Activated T-helper 17 cell treated with anti-CD3 and anti-CD28 coated beads, Interleukin-2, amount 50 U/mL, for 72 hours (primary cell): ENCODE measurements around the gene TNFAIP8. TPM values are rescaled to one million over a fixed set of nuclear protein-coding genes. Genes with fewer than 3 reads are reported as not detected.

ENCODE experiments used
- ATAC-seq: fragments of 150-1000 bp; cut with Tn5 transposase; replicated peaks from 2 replicates; pipeline ENCODE4 v1.10.0; 2021; ENCODE audit warnings: mild to moderate bottlenecking, moderate library complexity
- H3K27ac Mint-ChIP-seq: one replicate; pipeline ENCODE4 v1.8.0; 2022; ENCODE audit warnings: mixed read lengths
- H3K27me3 Mint-ChIP-seq: one replicate; pipeline ENCODE4 v1.8.0; 2022; ENCODE audit warnings: mixed read lengths
- H3K36me3 Mint-ChIP-seq: one replicate; pipeline ENCODE4 v1.8.0; 2022; ENCODE audit warnings: low read depth, mild to moderate bottlenecking, mixed read lengths
- H3K4me1 Mint-ChIP-seq: one replicate; pipeline ENCODE4 v1.8.0; 2022; ENCODE audit warnings: mixed read lengths
- H3K4me3 Mint-ChIP-seq: one replicate; pipeline ENCODE4 v1.8.0; 2022; ENCODE audit warnings: mild to moderate bottlenecking, mixed read lengths
- H3K9me3 Mint-ChIP-seq: one replicate; pipeline ENCODE4 v1.8.0; 2022; ENCODE audit warnings: mixed read lengths
- total RNA-seq, 2 donors: library from RNA; stranded (reverse); gene quantifications; one replicate each; pipeline ENCODE4 v1.2.3, GENCODE V29; 2022

Gene TNFAIP8
- total RNA-seq, 2 donors from 2014 or later, result 129 to 170 TPM

GRCh38 chr5:119395080-119395836 lies 39.4 kb downstream of the TNFAIP8 start:
- Mint-ChIP-seq H3K27me3 (no peaks in the 10 kb centered on the region), H3K4me1 (peaks cover 62% of the 10 kb centered on the region), H3K9me3 (no peaks in the 10 kb centered on the region), H3K36me3 (peaks cover 81% of the 10 kb centered on the region), H3K4me3 (peak overlapping the region; percentile 73), H3K27ac (peak overlapping the region; percentile 87)
- ATAC-seq, result peak; percentile 44

GRCh38 chr5:119396030-119396664 lies 40.3 kb downstream of the TNFAIP8 start:
- Mint-ChIP-seq H3K4me3 (peak overlapping the region; percentile 73), H3K36me3 (peaks cover 72% of the 10 kb centered on the region), H3K27me3 (no peaks in the 10 kb centered on the region), H3K4me1 (peaks cover 60% of the 10 kb centered on the region), H3K9me3 (no peaks in the 10 kb centered on the region), H3K27ac (peak overlapping the region; percentile 87)
- ATAC-seq, result peak; percentile 21

- H3K27ac Mint-ChIP-seq, result peak overlapping the region; percentile 87
- H3K4me3 Mint-ChIP-seq, result peak overlapping the region; percentile 73
- no peaks in the 10 kb centered on the region for H3K9me3 Mint-ChIP-seq
- peaks cover 54% of the 10 kb centered on the region for H3K4me1 Mint-ChIP-seq
- peaks cover 56% of the 10 kb centered on the region for H3K36me3 Mint-ChIP-seq
- H3K27me3 Mint-ChIP-seq, result no peaks in the 10 kb centered on the region
- ATAC-seq, result peak; percentile 80
Observed at GRCh38 chr5:119397518-119398380, 41.9 kb downstream of the TNFAIP8 start.

- Mint-ChIP-seq H3K36me3 (peaks cover 44% of the 10 kb centered on the region), H3K4me3 (peak overlapping the region; percentile 73), H3K4me1 (peaks cover 43% of the 10 kb centered on the region), H3K27ac (peak overlapping the region; percentile 87), H3K27me3 (no peaks in the 10 kb centered on the region), H3K9me3 (no peaks in the 10 kb centered on the region)
- no peak for ATAC-seq
Observed at GRCh38 chr5:119398727-119399466, 43.1 kb downstream of the TNFAIP8 start.

GRCh38 chr5:119400245-119400644 lies 44.4 kb downstream of the TNFAIP8 start:
- Mint-ChIP-seq H3K4me3 (peak overlapping the region; percentile 43), H3K4me1 (peaks cover 33% of the 10 kb centered on the region), H3K27me3 (no peaks in the 10 kb centered on the region), H3K36me3 (peaks cover 31% of the 10 kb centered on the region), H3K27ac (peak overlapping the region; percentile 87), H3K9me3 (no peaks in the 10 kb centered on the region)
- ATAC-seq, result peak; percentile 49

- no peak for ATAC-seq
- no peak overlapping the region for H3K4me3 Mint-ChIP-seq
- H3K27me3 Mint-ChIP-seq, result no peaks in the 10 kb centered on the region
- no peak overlapping the region for H3K27ac Mint-ChIP-seq
- no peaks in the 10 kb centered on the region for H3K9me3 Mint-ChIP-seq
- H3K36me3 Mint-ChIP-seq, result peaks cover 13% of the 10 kb centered on the region
- H3K4me1 Mint-ChIP-seq, result peaks cover 19% of the 10 kb centered on the region
Observed at GRCh38 chr5:119402081-119402480, 46.3 kb downstream of the TNFAIP8 start.

GRCh38 chr5:119402555-119402954 lies 46.7 kb downstream of the TNFAIP8 start:
- Mint-ChIP-seq H3K4me3 (no peak overlapping the region), H3K4me1 (peaks cover 15% of the 10 kb centered on the region), H3K27me3 (no peaks in the 10 kb centered on the region), H3K36me3 (peaks cover 9% of the 10 kb centered on the region), H3K27ac (peak overlapping the region; percentile 48), H3K9me3 (no peaks in the 10 kb centered on the region)
- no peak for ATAC-seq

GRCh38 chr5:119404033-119404432 lies 48.2 kb downstream of the TNFAIP8 start:
- no peak overlapping the region for H3K4me3 Mint-ChIP-seq
- no peak for ATAC-seq
- no peaks in the 10 kb centered on the region for H3K36me3 Mint-ChIP-seq
- H3K9me3 Mint-ChIP-seq, result no peaks in the 10 kb centered on the region
- H3K27ac Mint-ChIP-seq, result peak overlapping the region; percentile 9
- no peaks in the 10 kb centered on the region for H3K27me3 Mint-ChIP-seq
- peaks cover 7% of the 10 kb centered on the region for H3K4me1 Mint-ChIP-seq

- H3K4me3 Mint-ChIP-seq, result no peak overlapping the region
- no peaks in the 10 kb centered on the region for H3K27me3 Mint-ChIP-seq
- H3K36me3 Mint-ChIP-seq, result no peaks in the 10 kb centered on the region
- H3K4me1 Mint-ChIP-seq, result peaks cover 7% of the 10 kb centered on the region
- H3K27ac Mint-ChIP-seq, result no peak overlapping the region
- no peak for ATAC-seq
- H3K9me3 Mint-ChIP-seq, result no peaks in the 10 kb centered on the region
Observed at GRCh38 chr5:119405419-119405818, 49.6 kb downstream of the TNFAIP8 start.

- Mint-ChIP-seq H3K27ac (no peak overlapping the region), H3K36me3 (no peaks in the 10 kb centered on the region), H3K4me3 (no peak overlapping the region), H3K27me3 (no peaks in the 10 kb centered on the region), H3K9me3 (no peaks in the 10 kb centered on the region), H3K4me1 (peaks cover 11% of the 10 kb centered on the region)
- no peak for ATAC-seq
Observed at GRCh38 chr5:119406551-119407110, 50.8 kb downstream of the TNFAIP8 start.

- H3K9me3 Mint-ChIP-seq, result no peaks in the 10 kb centered on the region
- H3K36me3 Mint-ChIP-seq, result no peaks in the 10 kb centered on the region
- peak; percentile 40 for ATAC-seq
- H3K4me1 Mint-ChIP-seq, result peaks cover 18% of the 10 kb centered on the region
- H3K27me3 Mint-ChIP-seq, result no peaks in the 10 kb centered on the region
- H3K27ac Mint-ChIP-seq, result peak overlapping the region; percentile 25
- H3K4me3 Mint-ChIP-seq, result no peak overlapping the region
Observed at GRCh38 chr5:119409235-119409815, 53.5 kb downstream of the TNFAIP8 start.

GRCh38 chr5:119410448-119411159 lies 54.8 kb downstream of the TNFAIP8 start:
- Mint-ChIP-seq H3K9me3 (no peaks in the 10 kb centered on the region), H3K4me3 (peak overlapping the region; percentile 84), H3K36me3 (no peaks in the 10 kb centered on the region), H3K27me3 (no peaks in the 10 kb centered on the region), H3K4me1 (peaks cover 18% of the 10 kb centered on the region), H3K27ac (peak overlapping the region; percentile 37)
- ATAC-seq, result peak; percentile 19
